WTC11 (cell line): ENCODE data around the gene SNTB2. TPM values are rescaled to one million over a fixed set of nuclear protein-coding genes. Genes with fewer than 3 reads are reported as not detected.

Source experiments
- ATAC-seq: fragments of 200-7000 bp; cut with Tn5 transposase; 2 replicates; pipeline ENCODE4 v1.10.0; 2021; ENCODE audit warnings: mild to moderate bottlenecking, moderate library complexity
- CTCF ChIA-PET: fragments of 300-600 bp; sonication (Branson Sonifier 250); formaldehyde crosslinking; loops from one replicate; lab custom pipeline; 2021; ENCODE audit warnings: antibody characterized with exemption; lab: Charles Lee
- POLR2A ChIA-PET: fragments of 350-600 bp; sonication (Branson Sonifier 250); formaldehyde crosslinking; loops from one replicate; lab custom pipeline; 2021; ENCODE audit warnings: antibody characterized with exemption; lab: Charles Lee
- DNase-seq: peaks from one replicate; pipeline ENCODE4 v3.0.0; 2021; ENCODE audit warnings: low spot score
- H3K27ac Mint-ChIP-seq: 2 replicates; pipeline ENCODE4 v1.8.0; 2021; ENCODE audit warnings: mixed read lengths
- H3K27me3 Mint-ChIP-seq: 2 replicates; pipeline ENCODE4 v1.8.0; 2021; ENCODE audit warnings: low read depth, mild to moderate bottlenecking, moderate library complexity, mixed read lengths
- H3K36me3 Mint-ChIP-seq: 2 replicates; pipeline ENCODE4 v1.8.0; 2021; ENCODE audit warnings: mixed read lengths
- H3K4me1 Mint-ChIP-seq: 2 replicates; pipeline ENCODE4 v1.8.0; 2022; ENCODE audit warnings: mixed read lengths
- H3K4me3 Mint-ChIP-seq: 2 replicates; pipeline ENCODE4 v1.8.0; 2021; ENCODE audit warnings: mild to moderate bottlenecking, moderate library complexity, mixed read lengths
- H3K9me3 Mint-ChIP-seq: 2 replicates; pipeline ENCODE4 v1.8.0; 2021; ENCODE audit warnings: mixed read lengths
- ATF1 ChIP-seq: sonication (generic); formaldehyde crosslinking; IDR thresholded peaks from 2 replicates; pipeline ENCODE4 v1.8.1; 2023; ENCODE audit warnings: mild to moderate bottlenecking, moderate library complexity, missing genetic modification reagents
- E2F1 ChIP-seq: sonication (generic); formaldehyde crosslinking; IDR thresholded peaks from 2 replicates; pipeline ENCODE4 v1.8.0; 2022; ENCODE audit warnings: mild to moderate bottlenecking, missing genetic modification reagents
- ELF4 ChIP-seq: sonication (generic); formaldehyde crosslinking; IDR thresholded peaks from 2 replicates; pipeline ENCODE4 v1.8.1; 2022; ENCODE audit warnings: low read depth, mild to moderate bottlenecking, moderate library complexity, missing genetic modification reagents
- ESRRA ChIP-seq: sonication (generic); formaldehyde crosslinking; IDR thresholded peaks from 2 replicates; pipeline ENCODE4 v1.8.1; 2022; ENCODE audit warnings: mild to moderate bottlenecking, missing genetic modification reagents, borderline replicate concordance
- FOXP4 ChIP-seq: sonication (generic); formaldehyde crosslinking; IDR thresholded peaks from 2 replicates; pipeline ENCODE4 v1.8.0; 2022; ENCODE audit warnings: mild to moderate bottlenecking, missing genetic modification reagents
- HMGA2 ChIP-seq: fragments of 250-450 bp; sonication (Bioruptor Pico); IDR thresholded peaks from 2 replicates; pipeline ENCODE4 v1.4.0; 2021; ENCODE audit warnings: mild to moderate bottlenecking, moderate library complexity
- NFATC4 ChIP-seq: fragments of 250-450 bp; sonication (Bioruptor Pico); IDR thresholded peaks from 2 replicates; pipeline ENCODE4 v1.9.0; 2021; ENCODE audit warnings: mild to moderate bottlenecking
- NFYB ChIP-seq: sonication (generic); formaldehyde crosslinking; conservative IDR thresholded peaks from 2 replicates; pipeline ENCODE4 v1.8.0; 2022; ENCODE audit warnings: low read depth, missing genetic modification reagents
- SMAD3 ChIP-seq: sonication (generic); formaldehyde crosslinking; IDR thresholded peaks from 2 replicates; pipeline ENCODE4 v1.8.0; 2022; ENCODE audit warnings: missing genetic modification reagents, mild to moderate bottlenecking, borderline replicate concordance
- SMAD4 ChIP-seq: sonication (generic); formaldehyde crosslinking; IDR thresholded peaks from 2 replicates; pipeline ENCODE4 v1.8.0; 2022; ENCODE audit warnings: mild to moderate bottlenecking, missing genetic modification reagents
- STAT6 ChIP-seq: sonication (generic); formaldehyde crosslinking; conservative IDR thresholded peaks from 2 replicates; pipeline ENCODE4 v1.8.1; 2023; ENCODE audit warnings: mild to moderate bottlenecking, low read depth, missing genetic modification reagents, moderate library complexity
- TCF7 ChIP-seq: sonication (generic); formaldehyde crosslinking; IDR thresholded peaks from 2 replicates; pipeline ENCODE4 v1.8.0; 2022; ENCODE audit warnings: mild to moderate bottlenecking, low read depth, missing genetic modification reagents, moderate library complexity
- TEAD1 ChIP-seq: sonication (generic); formaldehyde crosslinking; IDR thresholded peaks from 2 replicates; pipeline ENCODE4 v1.8.0; 2022; ENCODE audit warnings: mild to moderate bottlenecking, missing genetic modification reagents
- TEAD4 ChIP-seq: sonication (generic); formaldehyde crosslinking; IDR thresholded peaks from 2 replicates; pipeline ENCODE4 v1.8.0; 2022; ENCODE audit warnings: mild to moderate bottlenecking, missing genetic modification reagents
- ZMAT4 ChIP-seq: fragments of 250-450 bp; sonication (Bioruptor Pico); IDR thresholded peaks from 2 replicates; pipeline ENCODE4 v1.9.0; 2021; ENCODE audit warnings: mild to moderate bottlenecking
- ZNF281 ChIP-seq: sonication (generic); formaldehyde crosslinking; IDR thresholded peaks from 2 replicates; pipeline ENCODE4 v1.8.0; 2023; ENCODE audit warnings: mild to moderate bottlenecking, missing genetic modification reagents
- total RNA-seq: library from RNA; stranded (reverse); gene quantifications from 3 replicates; pipeline ENCODE4 v1.2.3, GENCODE V29; 2021
- TF ChIP-seq, protein P1 (sequence below): sonication (generic); formaldehyde crosslinking; conservative IDR thresholded peaks from 2 replicates; pipeline ENCODE4 v1.8.1; 2022; ENCODE audit warnings: mild to moderate bottlenecking, missing genetic modification reagents
- TF ChIP-seq, protein P2 (sequence below): fragments of 250-450 bp; sonication (Bioruptor Pico); IDR thresholded peaks from 2 replicates; pipeline ENCODE4 v1.8.0; 2021; ENCODE audit warnings: mild to moderate bottlenecking
- TF ChIP-seq, protein P3 (sequence below): sonication (generic); formaldehyde crosslinking; IDR thresholded peaks from 2 replicates; pipeline ENCODE4 v1.8.0; 2023; ENCODE audit warnings: missing genetic modification reagents

The SNTB2 gene
- total RNA-seq, 1 experiment from 2014 or later: 23.7 TPM

DNA sequence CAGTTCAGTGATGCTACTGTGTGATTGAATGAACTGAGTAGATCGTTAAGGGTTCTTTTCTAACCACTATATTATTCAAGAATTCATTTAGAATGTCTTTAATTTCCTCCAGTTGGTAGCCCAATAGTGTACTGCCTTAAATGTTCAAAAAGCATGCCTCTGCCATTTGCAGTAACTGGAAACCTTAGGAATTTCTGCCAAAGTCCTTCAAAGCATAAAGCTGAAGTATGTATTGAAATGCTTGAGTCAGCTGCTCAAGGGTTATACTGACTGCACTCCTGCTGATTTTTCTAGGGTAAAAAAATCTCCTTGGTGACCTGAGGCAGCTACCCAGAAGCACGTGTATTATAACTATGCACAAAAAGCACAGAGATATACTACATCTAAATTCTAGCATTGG, 56.5 kb downstream of the SNTB2 start (continued):
- TF ChIP-seq STAT6 (CRISPR knock-in tag) (no peak), TCF7 (no peak), TEAD4 (CRISPR knock-in tag) (no peak), ESRRA (CRISPR knock-in tag) (no peak), SMAD3 (CRISPR knock-in tag) (no peak), ZNF281 (CRISPR knock-in tag) (no peak), SMAD4 (CRISPR knock-in tag) (no peak), E2F1 (no peak), TEAD1 (no peak), NFATC4 (CRISPR knock-in tag) (no peak), HMGA2 (CRISPR knock-in tag) (no peak)
- TF ChIP-seq, protein P1, sequence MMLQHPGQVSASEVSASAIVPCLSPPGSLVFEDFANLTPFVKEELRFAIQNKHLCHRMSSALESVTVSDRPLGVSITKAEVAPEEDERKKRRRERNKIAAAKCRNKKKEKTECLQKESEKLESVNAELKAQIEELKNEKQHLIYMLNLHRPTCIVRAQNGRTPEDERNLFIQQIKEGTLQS: no peak

DNA sequence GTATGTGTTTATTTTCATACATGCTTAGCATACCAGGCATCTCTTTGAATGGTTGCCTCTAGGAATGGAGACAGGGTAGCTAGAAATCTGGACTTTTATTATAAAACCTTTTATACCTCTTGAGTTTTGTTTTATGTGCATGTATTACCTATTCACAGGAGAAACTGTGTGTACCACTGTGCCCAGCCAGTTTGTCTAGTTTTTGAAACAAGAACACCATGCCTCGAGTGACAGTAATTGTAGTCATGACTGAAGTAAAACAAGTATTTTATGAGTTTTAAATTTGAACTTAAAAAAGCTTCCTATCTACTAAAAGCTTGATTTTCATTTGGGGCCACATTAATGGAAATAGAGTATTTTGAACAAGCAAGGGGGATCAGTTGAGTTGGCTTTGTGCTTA, 57.4 kb downstream of the SNTB2 start:
- ATAC-seq (no peak), DNase-seq (no peak)
- no peaks in the 10 kb centered on the region for H3K4me1 Mint-ChIP-seq
- H3K36me3 Mint-ChIP-seq: peaks cover 11% of the 10 kb centered on the region
- H3K9me3 Mint-ChIP-seq: no peaks in the 10 kb centered on the region
- POLR2A ChIA-PET: no interaction called here
- no peak overlapping the region for H3K27ac Mint-ChIP-seq
- TF ChIP-seq NFYB (CRISPR knock-in tag) (no peak), ELF4 (CRISPR knock-in tag) (no peak), ZMAT4 (CRISPR knock-in tag) (no peak), FOXP4 (CRISPR knock-in tag) (no peak), ATF1 (CRISPR knock-in tag) (no peak)
- TF ChIP-seq, protein P2, sequence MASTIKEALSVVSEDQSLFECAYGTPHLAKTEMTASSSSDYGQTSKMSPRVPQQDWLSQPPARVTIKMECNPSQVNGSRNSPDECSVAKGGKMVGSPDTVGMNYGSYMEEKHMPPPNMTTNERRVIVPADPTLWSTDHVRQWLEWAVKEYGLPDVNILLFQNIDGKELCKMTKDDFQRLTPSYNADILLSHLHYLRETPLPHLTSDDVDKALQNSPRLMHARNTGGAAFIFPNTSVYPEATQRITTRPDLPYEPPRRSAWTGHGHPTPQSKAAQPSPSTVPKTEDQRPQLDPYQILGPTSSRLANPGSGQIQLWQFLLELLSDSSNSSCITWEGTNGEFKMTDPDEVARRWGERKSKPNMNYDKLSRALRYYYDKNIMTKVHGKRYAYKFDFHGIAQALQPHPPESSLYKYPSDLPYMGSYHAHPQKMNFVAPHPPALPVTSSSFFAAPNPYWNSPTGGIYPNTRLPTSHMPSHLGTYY (CRISPR knock-in tag): no peak
- TF ChIP-seq, protein P3, sequence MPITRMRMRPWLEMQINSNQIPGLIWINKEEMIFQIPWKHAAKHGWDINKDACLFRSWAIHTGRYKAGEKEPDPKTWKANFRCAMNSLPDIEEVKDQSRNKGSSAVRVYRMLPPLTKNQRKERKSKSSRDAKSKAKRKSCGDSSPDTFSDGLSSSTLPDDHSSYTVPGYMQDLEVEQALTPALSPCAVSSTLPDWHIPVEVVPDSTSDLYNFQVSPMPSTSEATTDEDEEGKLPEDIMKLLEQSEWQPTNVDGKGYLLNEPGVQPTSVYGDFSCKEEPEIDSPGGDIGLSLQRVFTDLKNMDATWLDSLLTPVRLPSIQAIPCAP: no peak
- CTCF ChIA-PET: no interaction called here
- no peaks in the 10 kb centered on the region for H3K27me3 Mint-ChIP-seq
- H3K4me3 Mint-ChIP-seq: no peak overlapping the region
